SW 1271 (cell line): ENCODE results near the gene SIRT3.

ENCODE experiments used
- DNase-seq, 2 experiments: peaks; one replicate each; lab custom pipeline; 2025; lab: John Stamatoyannopoulos, UW

Gene SIRT3

GRCh38 chr11:215581-216037 is 20.5 kb downstream of the SIRT3 start:
- no peak for DNase-seq

- no peak for DNase-seq
Measured at GRCh38 chr11:214083-214482, 22.1 kb downstream of the SIRT3 start.

- no peak for DNase-seq
Measured at GRCh38 chr11:213111-213510, 23.0 kb downstream of the SIRT3 start.

DNA sequence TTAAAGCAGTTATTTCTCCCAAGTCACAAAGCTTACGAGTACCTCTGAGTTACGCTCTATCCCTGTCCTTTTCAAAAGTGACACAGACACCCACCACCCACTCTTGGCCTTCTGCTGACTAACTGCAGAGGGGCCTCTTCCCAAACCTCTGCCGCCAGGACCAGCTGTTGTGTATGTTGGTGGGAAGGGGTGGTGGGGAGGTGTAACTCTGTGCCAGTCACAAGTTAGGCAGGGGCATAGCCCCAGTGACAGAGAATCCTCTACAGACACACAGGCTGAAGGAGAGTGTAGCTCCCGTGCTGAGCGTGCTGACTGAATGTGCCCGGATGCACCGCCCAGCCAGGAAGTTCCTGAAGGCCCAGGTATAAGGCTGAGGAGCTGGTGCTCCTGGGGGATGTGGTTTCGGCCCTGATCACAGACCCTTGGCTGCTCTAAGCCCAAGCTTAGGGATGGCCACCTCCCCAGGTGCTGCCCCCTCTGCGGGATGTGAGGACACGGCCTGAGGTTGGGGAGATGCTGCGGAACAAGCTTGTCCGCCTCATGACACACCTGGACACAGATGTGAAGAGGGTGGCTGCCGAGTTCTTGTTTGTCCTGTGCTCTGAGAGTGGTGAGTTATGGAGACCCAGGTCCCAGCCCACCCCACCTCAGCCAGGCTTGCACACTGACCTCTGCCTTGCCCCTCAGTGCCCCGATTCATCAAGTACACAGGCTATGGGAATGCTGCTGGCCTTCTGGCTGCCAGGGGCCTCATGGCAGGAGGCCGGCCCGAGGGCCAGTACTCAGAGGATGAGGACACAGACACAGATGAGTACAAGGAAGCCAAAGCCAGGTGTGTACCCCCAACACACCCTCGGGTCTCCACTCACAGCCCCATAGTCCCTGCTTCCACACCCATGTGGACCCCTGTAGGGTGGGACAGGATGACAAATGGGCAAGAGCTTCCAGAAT is 23.7 kb downstream of the SIRT3 start:
- DNase-seq = no peak

DNA sequence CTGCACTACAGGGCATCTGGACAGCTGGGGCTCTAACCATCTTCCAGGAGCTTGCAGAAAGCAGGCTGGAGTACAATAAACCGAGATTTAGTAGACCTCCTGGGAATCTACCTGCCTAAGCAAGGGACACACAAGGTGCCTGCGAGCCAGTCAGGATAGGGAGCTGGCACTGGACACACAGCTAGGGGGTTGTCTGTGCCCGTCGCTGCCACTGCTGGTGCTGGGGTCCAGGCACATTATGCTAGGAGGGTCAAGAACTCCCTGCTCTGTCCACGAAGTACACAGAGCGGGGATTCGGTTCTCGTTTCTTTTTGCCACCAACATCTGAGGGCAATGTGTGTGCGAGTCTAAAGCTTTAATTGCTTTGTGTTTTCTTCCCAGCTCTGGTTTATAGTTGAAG is 24.4 kb downstream of the SIRT3 start:
- no peak for DNase-seq

GRCh38 chr11:211295-211694 is 24.8 kb downstream of the SIRT3 start:
- DNase-seq = no peak

DNA sequence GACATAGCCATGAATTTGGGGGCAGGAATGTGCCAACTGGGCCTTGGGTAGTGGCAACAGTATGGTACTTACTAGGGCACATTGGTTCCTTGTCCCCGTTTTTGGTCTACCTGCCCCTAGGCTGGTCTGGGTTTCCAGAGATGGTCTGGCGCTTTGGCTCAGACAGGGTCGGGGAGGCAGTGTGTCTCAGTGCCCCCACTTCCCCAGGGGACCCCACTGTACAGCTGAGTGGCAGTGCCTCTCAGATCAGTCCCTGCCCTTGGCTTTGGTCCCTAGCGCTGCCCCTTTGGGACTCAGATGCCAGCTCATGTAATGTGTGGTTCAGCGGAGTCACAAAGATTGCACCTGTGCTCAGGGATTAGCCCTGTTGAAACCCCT is 25.4 kb downstream of the SIRT3 start:
- no peak for DNase-seq

DNA sequence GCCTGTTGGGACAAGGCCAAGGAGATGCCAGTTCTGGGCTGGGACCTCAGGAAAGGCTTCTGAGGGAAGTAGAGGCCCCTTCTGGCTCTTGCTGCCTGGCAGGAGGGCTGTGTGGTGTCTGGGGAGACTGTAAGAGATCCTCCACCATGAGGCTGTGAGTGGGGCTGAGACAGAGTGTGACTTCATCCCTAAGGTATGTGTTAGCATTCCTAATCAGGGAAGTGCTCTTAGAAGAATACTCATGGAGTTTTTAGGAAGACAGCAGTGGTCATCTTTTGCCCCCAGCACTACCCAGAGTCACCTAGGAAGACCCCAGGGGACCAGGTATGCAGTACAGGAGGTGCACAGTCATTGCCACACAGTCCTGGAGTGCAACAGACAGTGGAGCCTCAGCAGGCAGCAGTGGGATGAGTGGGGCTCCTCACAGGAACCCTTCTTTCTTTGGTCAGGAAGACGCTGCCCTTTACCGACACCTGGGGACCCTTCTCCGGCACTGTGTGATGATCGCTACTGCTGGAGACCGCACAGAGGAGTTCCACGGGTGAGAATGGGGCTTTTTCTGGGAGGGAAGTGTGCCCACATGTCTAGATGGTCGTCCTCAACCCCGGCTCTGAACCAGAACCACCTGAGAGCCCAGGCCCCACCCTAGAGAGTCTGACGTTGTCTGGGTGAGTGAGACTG is 25.9 kb downstream of the SIRT3 start:
- DNase-seq = peak; percentile 21 to 50

- no peak for DNase-seq
Measured at GRCh38 chr11:209275-210121, 26.6 kb downstream of the SIRT3 start.

DNA sequence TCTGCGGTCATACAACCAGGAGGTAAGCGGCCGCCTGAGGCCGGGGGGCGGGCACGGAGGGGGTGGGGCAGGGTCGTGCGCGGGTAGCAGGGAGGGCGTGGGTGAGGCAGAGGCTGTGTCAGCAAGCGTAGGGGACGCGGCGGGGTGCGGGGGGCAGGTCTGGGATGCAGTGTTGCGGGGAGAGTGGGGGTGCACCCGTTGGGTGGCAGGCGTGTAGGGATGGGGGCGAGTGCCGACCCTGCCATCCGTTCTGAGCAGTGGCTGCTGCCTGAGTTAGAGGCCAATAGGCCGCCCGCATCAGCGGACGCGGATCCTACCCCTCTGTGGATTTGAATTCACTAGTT is 27.3 kb downstream of the SIRT3 start:
- no peak for DNase-seq

DNA sequence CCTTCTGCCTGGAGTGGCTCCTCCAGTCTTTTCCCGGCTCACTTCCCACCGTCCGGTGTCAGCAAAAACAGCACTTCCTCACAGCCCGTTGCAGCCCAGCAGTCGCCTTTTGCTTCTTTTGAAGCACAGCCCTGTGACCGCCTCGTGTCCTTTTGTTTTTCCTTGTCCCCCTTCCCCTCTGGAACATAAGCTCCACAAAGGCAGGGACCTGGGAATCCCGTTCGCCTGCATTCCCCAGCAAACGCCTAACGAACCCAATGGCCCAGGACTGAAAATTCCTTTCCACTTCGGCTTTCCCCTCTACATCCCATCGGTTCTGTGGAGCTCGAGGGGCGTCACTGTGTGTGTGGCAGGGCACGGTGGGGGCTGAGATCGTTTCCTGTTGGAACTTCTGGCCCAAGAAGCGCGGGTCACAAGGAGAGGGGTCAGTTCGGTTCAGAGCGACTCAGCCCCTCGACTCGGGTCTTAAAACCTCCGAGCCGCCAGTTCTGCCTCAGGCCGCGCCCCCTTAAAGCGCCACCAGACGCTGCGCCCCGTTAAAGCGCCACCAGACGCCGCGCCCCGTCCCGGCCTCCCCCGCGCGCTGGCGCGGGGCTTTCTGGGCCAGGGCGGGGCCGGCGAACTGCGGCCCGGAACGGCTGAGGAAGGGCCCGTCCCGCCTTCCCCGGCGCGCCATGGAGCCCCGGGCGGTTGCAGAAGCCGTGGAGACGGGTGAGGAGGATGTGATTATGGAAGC is 27.8 kb downstream of the SIRT3 start:
- peak; percentile 23 to 58 for DNase-seq

DNA sequence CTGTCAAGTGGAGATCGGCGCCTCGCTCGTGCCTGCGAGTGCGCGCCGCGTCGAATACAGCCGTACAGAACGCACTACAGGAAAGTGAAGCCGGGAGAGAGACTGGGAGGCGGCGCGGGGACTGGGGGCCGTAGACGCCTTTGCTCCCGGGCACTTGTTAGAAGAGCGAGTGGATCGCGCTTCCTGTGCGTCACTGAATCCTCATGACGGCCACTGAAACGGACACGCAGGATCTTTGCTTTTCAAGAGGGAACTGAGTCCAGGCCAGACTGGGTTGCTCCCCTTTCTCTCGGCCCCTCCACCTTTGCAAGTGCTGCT is 28.3 kb downstream of the SIRT3 start:
- DNase-seq = no peak

- peak; percentile 95 to 97 for DNase-seq
Measured at GRCh38 chr11:207208-207862, 28.8 kb downstream of the SIRT3 start, which contains the start of the genes BET1L and RIC8A. TSS of gene BET1L (minus strand) at chr11:207399. CDS start at chr11:207321, 78 bp downstream. TSS of gene RIC8A (plus strand) at chr11:207708. CDS start at chr11:208855, 1,147 bp downstream.

GRCh38 chr11:206526-207207 is 29.5 kb downstream of the SIRT3 start:
- no peak for DNase-seq

DNA sequence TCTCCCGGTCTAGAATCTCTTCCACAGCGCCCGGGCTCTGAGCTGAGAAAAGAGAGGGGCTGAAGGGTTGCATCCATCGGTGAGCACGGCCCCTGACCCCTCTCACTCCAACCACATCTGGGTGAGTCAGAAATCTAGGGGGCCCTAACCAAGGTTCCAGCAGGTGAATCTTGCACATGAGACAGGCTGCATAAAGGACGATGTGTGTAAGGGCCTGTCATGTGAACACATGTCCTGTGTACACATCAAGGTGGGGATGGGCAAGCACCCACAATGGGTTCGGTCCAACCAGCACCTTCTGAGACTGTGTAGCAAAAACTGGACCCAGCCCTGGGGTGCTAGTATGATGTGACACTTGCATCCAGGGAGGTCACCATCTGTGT is 30.1 kb downstream of the SIRT3 start:
- no peak for DNase-seq

- DNase-seq = no peak
Measured at GRCh38 chr11:205221-206001, 30.7 kb downstream of the SIRT3 start.

- DNase-seq = no peak
Measured at GRCh38 chr11:204587-205109, 31.5 kb downstream of the SIRT3 start.

GRCh38 chr11:203945-204586 is 32.1 kb downstream of the SIRT3 start:
- DNase-seq = no peak
